Measurements from ENCODE around the gene PDE4D. TPM values are rescaled to one million over a fixed set of nuclear protein-coding genes. Genes with fewer than 3 reads are reported as not detected.

PDE4D gene
- polyA plus RNA-seq, 1 donor (not counting 4 experiments of a cell fraction or from before 2014, with no cell fraction given) = 3.6 TPM

DNA sequence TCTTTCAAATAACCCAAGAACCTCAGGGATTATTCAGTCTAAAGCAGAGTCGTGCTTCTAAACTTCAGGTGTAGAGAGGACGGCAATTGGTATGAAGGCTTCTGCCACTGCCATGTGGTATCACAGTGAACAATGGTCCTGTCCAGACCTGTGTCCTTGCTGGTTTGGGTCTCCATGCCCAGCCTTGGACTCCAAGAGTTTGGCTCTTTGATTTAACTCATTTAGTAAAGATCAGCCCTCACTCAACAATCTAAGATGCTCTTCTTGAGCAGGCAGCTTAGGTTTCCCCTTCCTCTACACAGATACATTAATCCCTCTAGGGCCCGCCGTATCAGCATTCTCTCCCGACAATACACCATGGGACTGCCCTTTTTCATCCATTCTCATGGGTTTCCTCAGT is 792.7 kb downstream of the PDE4D start:
- no peaks in the 10 kb centered on the region for H3K36me3 ChIP-seq (ENCODE audit: control insufficient read depth in 2 of 2, extremely low read depth in 1 of 2, insufficient read depth in 2 of 2, low read length in 2 of 2)
- no peak overlapping the region for H2AFZ ChIP-seq (ENCODE audit: control insufficient read depth, low read length)
- peaks cover 12% of the 10 kb centered on the region for H3K4me1 ChIP-seq (ENCODE audit: control insufficient read depth, extremely low read depth, insufficient read depth, low read length)
- DNase-seq (ENCODE audit: low read depth, low spot score) (no peak), FAIRE-seq (no peak)
- no peaks in the 10 kb centered on the region for H3K27me3 ChIP-seq (ENCODE audit: control insufficient read depth, extremely low read depth, insufficient read depth, low read length)
- H3K4me2 ChIP-seq (ENCODE audit: control insufficient read depth, extremely low read depth, insufficient read depth, low read depth, low read length) = no peak overlapping the region
- H3K9me1 ChIP-seq (ENCODE audit: control insufficient read depth, extremely low read depth, insufficient read depth, low read length) = no peaks in the 10 kb centered on the region
- no peak overlapping the region for H3K27ac ChIP-seq (ENCODE audit: control insufficient read depth, insufficient read depth, low read length)
- no peaks in the 10 kb centered on the region for H3K79me2 ChIP-seq (ENCODE audit: control insufficient read depth, insufficient read depth, low read length)
- no peak overlapping the region for H3K4me3 ChIP-seq (ENCODE audit: control insufficient read depth in 2 of 3, extremely low read depth in 1 of 3, insufficient read depth in 2 of 3, low read depth in 1 of 3, low read length in 3 of 3)
- H4K20me1 ChIP-seq (ENCODE audit: control insufficient read depth, extremely low read depth, insufficient read depth, low read length) = no peaks in the 10 kb centered on the region
- no peak overlapping the region for H3K9ac ChIP-seq (ENCODE audit: control insufficient read depth, extremely low read depth, insufficient read depth, low read length)
- TF ChIP-seq, protein P1, sequence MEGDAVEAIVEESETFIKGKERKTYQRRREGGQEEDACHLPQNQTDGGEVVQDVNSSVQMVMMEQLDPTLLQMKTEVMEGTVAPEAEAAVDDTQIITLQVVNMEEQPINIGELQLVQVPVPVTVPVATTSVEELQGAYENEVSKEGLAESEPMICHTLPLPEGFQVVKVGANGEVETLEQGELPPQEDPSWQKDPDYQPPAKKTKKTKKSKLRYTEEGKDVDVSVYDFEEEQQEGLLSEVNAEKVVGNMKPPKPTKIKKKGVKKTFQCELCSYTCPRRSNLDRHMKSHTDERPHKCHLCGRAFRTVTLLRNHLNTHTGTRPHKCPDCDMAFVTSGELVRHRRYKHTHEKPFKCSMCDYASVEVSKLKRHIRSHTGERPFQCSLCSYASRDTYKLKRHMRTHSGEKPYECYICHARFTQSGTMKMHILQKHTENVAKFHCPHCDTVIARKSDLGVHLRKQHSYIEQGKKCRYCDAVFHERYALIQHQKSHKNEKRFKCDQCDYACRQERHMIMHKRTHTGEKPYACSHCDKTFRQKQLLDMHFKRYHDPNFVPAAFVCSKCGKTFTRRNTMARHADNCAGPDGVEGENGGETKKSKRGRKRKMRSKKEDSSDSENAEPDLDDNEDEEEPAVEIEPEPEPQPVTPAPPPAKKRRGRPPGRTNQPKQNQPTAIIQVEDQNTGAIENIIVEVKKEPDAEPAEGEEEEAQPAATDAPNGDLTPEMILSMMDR (optimal IDR thresholded peaks at IDR 0.05 in 1 of 3, IDR thresholded peaks at IDR 0.05 in 1 of 3, conservative IDR thresholded peaks at IDR 0.05 in 1 of 3; ENCODE audit: extremely low read depth in 1 of 3, insufficient read depth in 2 of 3, low read length in 3 of 3) = no peak
- no peaks in the 10 kb centered on the region for H3K9me3 ChIP-seq (ENCODE audit: control insufficient read depth, low read depth, low read length)
- dilution Hi-C loops (cut with MboI; ENCODE audit: extremely low pct_ligation_motif_present, low sequenced_read_pairs) = no loop called here

- DNase-seq (ENCODE audit: low read depth, low spot score) (no peak), FAIRE-seq (no peak)
- H3K27me3 ChIP-seq (ENCODE audit: control insufficient read depth, extremely low read depth, insufficient read depth, low read length) = no peaks in the 10 kb centered on the region
- H3K9me1 ChIP-seq (ENCODE audit: control insufficient read depth, extremely low read depth, insufficient read depth, low read length) = no peaks in the 10 kb centered on the region
- no peak overlapping the region for H3K4me2 ChIP-seq (ENCODE audit: control insufficient read depth, extremely low read depth, insufficient read depth, low read depth, low read length)
- H3K4me3 ChIP-seq (ENCODE audit: control insufficient read depth in 2 of 3, extremely low read depth in 1 of 3, insufficient read depth in 2 of 3, low read depth in 1 of 3, low read length in 3 of 3) = no peak overlapping the region
- TF ChIP-seq, protein P1 (optimal IDR thresholded peaks at IDR 0.05 in 1 of 3, IDR thresholded peaks at IDR 0.05 in 1 of 3, conservative IDR thresholded peaks at IDR 0.05 in 1 of 3; ENCODE audit: extremely low read depth in 1 of 3, insufficient read depth in 2 of 3, low read length in 3 of 3) = no peak
- TF ChIP-seq EZH2 (IDR thresholded peaks at IDR 0.05; ENCODE audit: low read length) = no peak
- H3K79me2 ChIP-seq (ENCODE audit: control insufficient read depth, insufficient read depth, low read length) = no peaks in the 10 kb centered on the region
- H3K27ac ChIP-seq (ENCODE audit: control insufficient read depth, insufficient read depth, low read length) = no peak overlapping the region
- H3K9ac ChIP-seq (ENCODE audit: control insufficient read depth, extremely low read depth, insufficient read depth, low read length) = no peak overlapping the region
- dilution Hi-C loops (cut with MboI; ENCODE audit: extremely low pct_ligation_motif_present, low sequenced_read_pairs) = no loop called here
- H3K9me3 ChIP-seq (ENCODE audit: control insufficient read depth, low read depth, low read length) = no peaks in the 10 kb centered on the region
- peaks cover 12% of the 10 kb centered on the region for H3K4me1 ChIP-seq (ENCODE audit: control insufficient read depth, extremely low read depth, insufficient read depth, low read length)
- H4K20me1 ChIP-seq (ENCODE audit: control insufficient read depth, extremely low read depth, insufficient read depth, low read length) = no peaks in the 10 kb centered on the region
- H3K36me3 ChIP-seq (ENCODE audit: control insufficient read depth in 2 of 2, extremely low read depth in 1 of 2, insufficient read depth in 2 of 2, low read length in 2 of 2) = no peaks in the 10 kb centered on the region
- H2AFZ ChIP-seq (ENCODE audit: control insufficient read depth, low read length) = no peak overlapping the region
These were observed 793.6 kb downstream of the PDE4D start for GRCh38 chr5:59099995-59100345.
